ENCODE results near the gene CTNNA3.

CTNNA3 gene

DNA sequence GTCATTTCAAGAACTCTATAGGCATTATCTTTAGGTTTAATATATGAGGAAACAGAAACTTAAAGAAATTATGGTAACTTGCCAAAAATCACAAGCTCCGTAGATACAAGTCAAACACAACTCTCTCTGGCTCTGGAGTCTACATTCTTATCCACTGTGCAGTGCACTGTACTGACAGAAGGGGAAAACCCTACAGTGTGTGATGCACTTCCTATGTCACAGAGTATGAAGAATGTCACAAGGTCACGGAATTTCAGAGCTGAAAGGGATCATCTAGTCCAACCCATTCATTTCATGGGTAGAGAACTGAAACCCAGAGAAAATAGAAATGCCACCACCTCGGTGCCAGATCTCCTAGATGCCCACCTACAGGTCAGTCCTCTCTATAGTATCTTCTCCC, 684.0 kb downstream of the CTNNA3 start:
- no peak overlapping the region for H3K4me3 ChIP-seq (ENCODE audit: low read depth, low read length)
- DNase-seq (ENCODE audit: low read depth): no peak
- TF ChIP-seq, protein P1, sequence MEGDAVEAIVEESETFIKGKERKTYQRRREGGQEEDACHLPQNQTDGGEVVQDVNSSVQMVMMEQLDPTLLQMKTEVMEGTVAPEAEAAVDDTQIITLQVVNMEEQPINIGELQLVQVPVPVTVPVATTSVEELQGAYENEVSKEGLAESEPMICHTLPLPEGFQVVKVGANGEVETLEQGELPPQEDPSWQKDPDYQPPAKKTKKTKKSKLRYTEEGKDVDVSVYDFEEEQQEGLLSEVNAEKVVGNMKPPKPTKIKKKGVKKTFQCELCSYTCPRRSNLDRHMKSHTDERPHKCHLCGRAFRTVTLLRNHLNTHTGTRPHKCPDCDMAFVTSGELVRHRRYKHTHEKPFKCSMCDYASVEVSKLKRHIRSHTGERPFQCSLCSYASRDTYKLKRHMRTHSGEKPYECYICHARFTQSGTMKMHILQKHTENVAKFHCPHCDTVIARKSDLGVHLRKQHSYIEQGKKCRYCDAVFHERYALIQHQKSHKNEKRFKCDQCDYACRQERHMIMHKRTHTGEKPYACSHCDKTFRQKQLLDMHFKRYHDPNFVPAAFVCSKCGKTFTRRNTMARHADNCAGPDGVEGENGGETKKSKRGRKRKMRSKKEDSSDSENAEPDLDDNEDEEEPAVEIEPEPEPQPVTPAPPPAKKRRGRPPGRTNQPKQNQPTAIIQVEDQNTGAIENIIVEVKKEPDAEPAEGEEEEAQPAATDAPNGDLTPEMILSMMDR (IDR thresholded peaks at IDR 0.05; ENCODE audit: control insufficient read depth, extremely low read depth, insufficient read depth): no peak

DNA sequence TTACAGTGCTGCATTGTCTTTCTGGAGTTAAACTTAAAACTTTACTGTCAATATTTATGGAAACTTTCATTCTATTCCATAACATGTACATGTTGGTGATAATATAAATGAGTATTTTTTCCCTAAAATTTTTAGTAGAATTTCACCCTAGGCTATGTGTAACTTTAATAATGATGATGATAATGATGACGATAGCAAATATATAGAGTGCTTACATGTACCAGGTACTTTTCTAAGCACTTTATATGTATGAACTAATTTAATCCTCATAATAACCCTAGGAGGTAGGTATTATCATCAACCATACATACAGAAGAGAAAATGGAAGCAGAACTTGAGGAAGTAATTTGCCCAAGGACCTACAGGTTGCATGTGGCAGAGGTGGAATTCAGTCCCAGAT, 684.5 kb downstream of the CTNNA3 start:
- TF ChIP-seq, protein P1 (IDR thresholded peaks at IDR 0.05; ENCODE audit: control insufficient read depth, extremely low read depth, insufficient read depth): no peak

DNA sequence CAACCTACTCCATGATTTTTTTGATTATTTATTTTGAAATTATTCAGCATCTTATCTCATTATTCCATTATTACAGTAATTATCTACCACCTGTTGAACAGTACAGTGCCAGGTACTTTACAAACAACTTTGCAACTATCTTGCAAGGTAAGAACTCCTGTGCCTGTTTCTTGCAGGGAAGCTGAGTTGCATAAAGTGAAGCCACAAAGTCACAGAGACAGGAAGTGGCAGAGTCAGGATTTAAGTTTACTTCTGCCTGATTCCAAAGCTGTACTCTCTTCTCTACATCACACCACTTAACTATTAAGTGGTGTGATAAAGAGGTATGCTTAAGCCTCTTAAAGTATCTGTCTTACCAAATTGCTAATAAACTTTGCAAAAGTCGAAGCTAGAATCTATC, 690.0 kb downstream of the CTNNA3 start:
- TF ChIP-seq, protein P1 (IDR thresholded peaks at IDR 0.05; ENCODE audit: control insufficient read depth, extremely low read depth, insufficient read depth): no peak
- no peak for DNase-seq (ENCODE audit: low read depth)
- H3K4me3 ChIP-seq (ENCODE audit: low read depth, low read length): no peak overlapping the region

More for the DNA sequence above, 684.5 kb downstream of the CTNNA3 start:
- no peak overlapping the region for H3K4me3 ChIP-seq (ENCODE audit: low read depth, low read length)
- DNase-seq (ENCODE audit: low read depth): no peak

DNA sequence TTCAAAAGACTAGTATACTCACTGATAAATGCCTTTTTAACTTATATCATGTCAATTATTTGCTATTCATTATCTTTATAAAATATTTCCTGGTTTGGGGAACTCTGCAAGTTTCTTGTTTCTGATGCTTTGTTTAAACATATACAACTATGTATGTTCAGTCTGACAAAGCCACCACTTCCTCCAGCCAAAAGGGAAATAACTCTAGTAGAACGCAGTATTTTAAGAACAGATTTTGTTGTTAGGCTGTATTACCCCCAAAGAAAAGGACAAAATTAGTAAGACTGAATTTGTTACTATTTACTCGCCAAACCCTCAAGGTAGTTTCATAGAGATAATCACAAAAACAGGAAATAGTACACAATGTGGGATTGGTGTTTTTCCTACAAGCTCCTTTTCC, 691.3 kb downstream of the CTNNA3 start:
- no peak for DNase-seq (ENCODE audit: low read depth)
- TF ChIP-seq, protein P1 (IDR thresholded peaks at IDR 0.05; ENCODE audit: control insufficient read depth, extremely low read depth, insufficient read depth): no peak

DNA sequence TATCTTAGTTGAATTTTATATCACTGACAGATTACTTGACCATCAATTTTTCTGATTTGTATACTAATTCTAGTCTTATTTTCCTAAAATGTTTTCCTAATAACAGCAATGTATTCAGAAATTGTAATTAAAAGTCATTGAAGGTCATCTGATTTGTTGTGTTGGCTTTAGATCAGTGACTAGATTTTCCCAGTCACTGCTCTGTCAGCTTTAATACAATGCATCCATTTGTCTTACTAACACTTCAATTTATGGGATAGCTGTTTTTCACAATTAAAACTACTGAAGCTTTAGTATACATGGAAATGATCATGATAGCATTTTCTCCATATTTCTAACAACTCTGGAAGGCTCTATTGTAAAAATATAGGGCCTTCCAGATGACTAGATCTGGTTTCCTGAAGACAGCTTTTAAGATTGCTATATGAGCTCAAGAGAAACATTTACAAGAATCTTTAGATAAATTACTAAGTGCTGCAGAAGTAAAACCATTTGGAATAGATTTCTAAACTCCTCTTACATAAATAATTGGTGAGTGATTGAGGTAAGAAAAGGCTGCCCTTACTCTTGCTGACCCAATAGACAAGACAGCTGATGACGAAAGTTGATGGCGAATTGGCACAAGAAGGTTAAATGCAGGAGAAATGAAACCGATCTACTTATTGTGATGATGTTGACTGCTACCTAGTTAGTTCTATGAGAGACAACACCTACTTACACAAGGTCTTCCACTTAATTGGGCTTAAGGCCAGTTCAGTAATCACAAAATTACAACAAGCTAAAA, 696.0 kb downstream of the CTNNA3 start:
- DNase-seq (ENCODE audit: low read depth): no peak
- H3K4me3 ChIP-seq (ENCODE audit: low read depth, low read length): no peak overlapping the region
- TF ChIP-seq, protein P1 (IDR thresholded peaks at IDR 0.05; ENCODE audit: control insufficient read depth, extremely low read depth, insufficient read depth): no peak

More for the DNA sequence above, 691.3 kb downstream of the CTNNA3 start:
- H3K4me3 ChIP-seq (ENCODE audit: low read depth, low read length): no peak overlapping the region

DNA sequence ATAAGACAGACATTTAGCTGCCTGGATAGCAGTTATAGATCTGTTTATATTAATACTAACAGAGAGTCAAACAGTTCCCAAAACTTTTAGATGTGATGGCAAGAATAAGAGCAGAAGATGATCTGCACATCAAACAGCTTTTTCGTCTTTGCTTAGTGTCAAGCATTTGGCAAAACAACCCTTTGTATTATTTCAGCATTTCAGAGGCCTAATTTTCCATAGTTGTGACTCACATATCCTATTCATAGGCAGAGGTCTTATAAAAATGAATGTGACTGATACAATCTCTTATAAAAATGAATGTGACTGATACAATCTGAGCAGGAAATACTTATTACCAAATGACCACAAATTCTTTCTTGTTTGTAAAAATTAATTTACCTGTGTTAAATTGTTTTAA, 699.0 kb downstream of the CTNNA3 start:
- TF ChIP-seq, protein P1 (IDR thresholded peaks at IDR 0.05; ENCODE audit: control insufficient read depth, extremely low read depth, insufficient read depth): no peak
- DNase-seq (ENCODE audit: low read depth): peak; percentile 36

More for the DNA sequence above, 699.0 kb downstream of the CTNNA3 start:
- no peak overlapping the region for H3K4me3 ChIP-seq (ENCODE audit: low read depth, low read length)

Data from LNCaP clone FGC (cell line).